IPS-18a (cell line): Measurements from ENCODE around the gene ENOX1.

Source experiments
- H3K27ac ChIP-seq: one replicate; pipeline ENCODE4 v1.5.1; 2013; ENCODE audit warnings: low read length
- H3K27me3 ChIP-seq: one replicate; pipeline ENCODE4 v1.6.1; 2013; ENCODE audit warnings: mild to moderate bottlenecking, low read length; ENCODE audit not compliant: control insufficient read depth, insufficient read depth
- H3K36me3 ChIP-seq: one replicate; pipeline ENCODE4 v1.6.1; 2013; ENCODE audit warnings: low read depth, low read length; ENCODE audit not compliant: control insufficient read depth
- H3K4me1 ChIP-seq: one replicate; pipeline ENCODE4 v1.6.1; 2013; ENCODE audit warnings: low read depth, low read length; ENCODE audit not compliant: control insufficient read depth
- H3K4me3 ChIP-seq: one replicate; pipeline ENCODE4 v1.5.1; 2013; ENCODE audit warnings: low read length
- H3K9ac ChIP-seq: one replicate; pipeline ENCODE4 v1.6.1; 2013; ENCODE audit warnings: mild to moderate bottlenecking, low read length, moderate library complexity
- H3K9me3 ChIP-seq: one replicate; pipeline ENCODE4 v1.6.1; 2013; ENCODE audit warnings: low read depth, low read length; ENCODE audit not compliant: control insufficient read depth

Gene ENOX1

GRCh38 chr13:43298816-43299215 lies 488.0 kb downstream of the ENOX1 start:
- Histone ChIP-seq H3K36me3 (no peaks in the 10 kb centered on the region), H3K27me3 (no peaks in the 10 kb centered on the region), H3K9ac (no peak overlapping the region), H3K4me3 (no peak overlapping the region), H3K9me3 (no peaks in the 10 kb centered on the region), H3K4me1 (peaks cover 8% of the 10 kb centered on the region), H3K27ac (no peak overlapping the region)

- no peak overlapping the region for H3K4me3 ChIP-seq
- no peaks in the 10 kb centered on the region for H3K27me3 ChIP-seq
- H3K4me1 ChIP-seq: peaks cover 8% of the 10 kb centered on the region
- H3K9ac ChIP-seq: no peak overlapping the region
- H3K36me3 ChIP-seq: no peaks in the 10 kb centered on the region
- no peak overlapping the region for H3K27ac ChIP-seq
- H3K9me3 ChIP-seq: no peaks in the 10 kb centered on the region
Measured at GRCh38 chr13:43297967-43298678, 488.6 kb downstream of the ENOX1 start.

GRCh38 chr13:43295825-43296564 lies 490.8 kb downstream of the ENOX1 start:
- no peaks in the 10 kb centered on the region for H3K27me3 ChIP-seq
- no peak overlapping the region for H3K4me3 ChIP-seq
- H3K36me3 ChIP-seq: no peaks in the 10 kb centered on the region
- no peak overlapping the region for H3K27ac ChIP-seq
- peaks cover 8% of the 10 kb centered on the region for H3K4me1 ChIP-seq
- no peaks in the 10 kb centered on the region for H3K9me3 ChIP-seq
- no peak overlapping the region for H3K9ac ChIP-seq

GRCh38 chr13:43295321-43295720 lies 491.5 kb downstream of the ENOX1 start:
- Histone ChIP-seq H3K36me3 (no peaks in the 10 kb centered on the region), H3K4me1 (peaks cover 8% of the 10 kb centered on the region), H3K27me3 (no peaks in the 10 kb centered on the region), H3K4me3 (no peak overlapping the region), H3K9me3 (no peaks in the 10 kb centered on the region), H3K27ac (no peak overlapping the region), H3K9ac (no peak overlapping the region)

GRCh38 chr13:43294412-43294811 lies 492.4 kb downstream of the ENOX1 start:
- Histone ChIP-seq H3K36me3 (no peaks in the 10 kb centered on the region), H3K9me3 (no peaks in the 10 kb centered on the region), H3K27me3 (no peaks in the 10 kb centered on the region), H3K27ac (no peak overlapping the region), H3K4me3 (no peak overlapping the region), H3K4me1 (peaks cover 8% of the 10 kb centered on the region), H3K9ac (no peak overlapping the region)

- H3K27ac ChIP-seq: no peak overlapping the region
- no peak overlapping the region for H3K4me3 ChIP-seq
- peaks cover 3% of the 10 kb centered on the region for H3K4me1 ChIP-seq
- no peaks in the 10 kb centered on the region for H3K9me3 ChIP-seq
- no peaks in the 10 kb centered on the region for H3K27me3 ChIP-seq
- H3K9ac ChIP-seq: no peak overlapping the region
- H3K36me3 ChIP-seq: no peaks in the 10 kb centered on the region
Measured at GRCh38 chr13:43293986-43294385, 492.8 kb downstream of the ENOX1 start.

GRCh38 chr13:43293561-43293960 lies 493.2 kb downstream of the ENOX1 start:
- no peaks in the 10 kb centered on the region for H3K4me1 ChIP-seq
- H3K27ac ChIP-seq: no peak overlapping the region
- H3K9me3 ChIP-seq: no peaks in the 10 kb centered on the region
- H3K4me3 ChIP-seq: no peak overlapping the region
- no peak overlapping the region for H3K9ac ChIP-seq
- no peaks in the 10 kb centered on the region for H3K36me3 ChIP-seq
- no peaks in the 10 kb centered on the region for H3K27me3 ChIP-seq

GRCh38 chr13:43293008-43293407 lies 493.8 kb downstream of the ENOX1 start:
- no peak overlapping the region for H3K27ac ChIP-seq
- no peaks in the 10 kb centered on the region for H3K36me3 ChIP-seq
- H3K9me3 ChIP-seq: no peaks in the 10 kb centered on the region
- no peaks in the 10 kb centered on the region for H3K4me1 ChIP-seq
- H3K9ac ChIP-seq: no peak overlapping the region
- no peak overlapping the region for H3K4me3 ChIP-seq
- no peaks in the 10 kb centered on the region for H3K27me3 ChIP-seq

- H3K9me3 ChIP-seq: no peaks in the 10 kb centered on the region
- no peak overlapping the region for H3K4me3 ChIP-seq
- H3K4me1 ChIP-seq: no peaks in the 10 kb centered on the region
- no peak overlapping the region for H3K27ac ChIP-seq
- no peaks in the 10 kb centered on the region for H3K36me3 ChIP-seq
- no peak overlapping the region for H3K9ac ChIP-seq
- no peaks in the 10 kb centered on the region for H3K27me3 ChIP-seq
Measured at GRCh38 chr13:43291287-43292060, 495.3 kb downstream of the ENOX1 start.

- no peak overlapping the region for H3K27ac ChIP-seq
- H3K9ac ChIP-seq: no peak overlapping the region
- no peak overlapping the region for H3K4me3 ChIP-seq
- no peaks in the 10 kb centered on the region for H3K4me1 ChIP-seq
- no peaks in the 10 kb centered on the region for H3K9me3 ChIP-seq
- H3K27me3 ChIP-seq: no peaks in the 10 kb centered on the region
- no peaks in the 10 kb centered on the region for H3K36me3 ChIP-seq
Measured at GRCh38 chr13:43289470-43290255, 497.1 kb downstream of the ENOX1 start.

- H3K27ac ChIP-seq: no peak overlapping the region
- H3K36me3 ChIP-seq: no peaks in the 10 kb centered on the region
- no peaks in the 10 kb centered on the region for H3K4me1 ChIP-seq
- no peaks in the 10 kb centered on the region for H3K9me3 ChIP-seq
- no peaks in the 10 kb centered on the region for H3K27me3 ChIP-seq
- H3K4me3 ChIP-seq: no peak overlapping the region
- H3K9ac ChIP-seq: no peak overlapping the region
Measured at GRCh38 chr13:43286751-43287150, 500.0 kb downstream of the ENOX1 start.
